ENCODE results near the gene BRD3OS.
"Not testable (repeated sequence)": the region's sequence is repeated elsewhere in the genome, so short reads cannot be mapped to it uniquely, and the experiment has no call there.

Gene BRD3OS

GRCh38 chr9:134063571-134064450 is 38.5 kb downstream of the BRD3OS start:
- no peak for DNase-seq (ENCODE audit: low read depth)

DNA sequence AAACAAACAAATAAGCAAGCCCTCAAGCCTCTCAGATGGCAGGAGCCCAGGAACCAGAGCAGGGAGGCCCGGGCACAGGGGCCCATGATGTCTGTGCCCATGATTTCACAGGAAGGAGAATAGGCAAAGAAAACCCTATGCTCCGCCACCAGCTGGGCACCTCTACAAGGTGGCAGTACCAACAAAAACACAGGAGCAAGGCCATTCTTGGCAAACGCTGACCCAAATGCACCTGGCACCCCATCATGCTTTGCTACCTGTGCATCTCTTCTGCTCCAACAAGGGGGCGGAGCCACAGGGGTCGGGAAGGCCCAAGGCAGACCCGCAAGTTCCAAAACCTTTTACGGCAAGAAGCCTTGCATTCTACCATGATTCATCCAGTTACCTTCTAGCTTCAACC is 39.4 kb downstream of the BRD3OS start:
- DNase-seq (ENCODE audit: low read depth) = no peak

GRCh38 chr9:134065612-134066419 is 40.5 kb downstream of the BRD3OS start:
- DNase-seq (ENCODE audit: low read depth) = peak; percentile 51

GRCh38 chr9:134066526-134066912 is 41.2 kb downstream of the BRD3OS start:
- DNase-seq (ENCODE audit: low read depth) = no peak

GRCh38 chr9:134066913-134067851 is 41.9 kb downstream of the BRD3OS start:
- DNase-seq (ENCODE audit: low read depth) = no peak

GRCh38 chr9:134067904-134068743 is 42.8 kb downstream of the BRD3OS start, which contains the start of gene BRD3:
BRD3 (minus strand) TSS chr9:134068026; CDS start chr9:134053477, 14,549 bp downstream.
- DNase-seq (ENCODE audit: low read depth) = peak; percentile 76

DNA sequence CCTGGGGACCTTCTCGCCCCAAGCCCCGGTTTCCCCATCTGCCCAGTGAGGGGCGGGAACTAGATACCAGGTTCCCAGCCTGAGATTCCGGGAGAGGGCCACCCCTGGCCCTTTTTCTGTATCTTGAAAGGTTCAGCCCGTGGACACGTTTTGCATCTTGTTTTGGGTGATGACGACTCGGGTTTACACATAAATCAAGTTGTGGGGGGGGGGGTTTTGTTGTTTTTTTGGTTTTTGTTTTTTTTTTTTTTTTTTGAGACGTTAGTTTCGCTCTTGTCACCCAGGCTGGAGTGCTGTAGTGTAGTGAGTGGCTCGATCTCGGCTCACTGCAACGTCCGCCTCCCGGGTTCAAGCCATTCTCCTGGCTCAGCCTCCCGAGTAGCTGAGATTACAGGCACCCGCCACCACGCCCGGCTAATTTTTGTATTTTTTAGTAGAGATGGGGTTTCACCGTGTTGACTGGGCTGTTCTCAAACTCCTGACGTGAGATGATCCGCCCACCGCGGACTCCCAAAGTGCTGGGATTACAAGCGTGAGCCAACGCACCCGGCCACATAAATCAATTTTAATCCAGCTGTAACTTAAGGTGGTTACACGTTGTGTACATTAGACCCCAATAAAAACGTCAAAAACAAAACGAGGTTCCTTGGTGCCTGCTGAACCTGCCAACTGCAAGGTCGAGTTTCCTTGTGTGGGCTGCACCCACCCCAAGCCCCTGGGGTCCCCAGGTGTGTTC is 43.6 kb downstream of the BRD3OS start:
- no peak for DNase-seq (ENCODE audit: low read depth)

DNA sequence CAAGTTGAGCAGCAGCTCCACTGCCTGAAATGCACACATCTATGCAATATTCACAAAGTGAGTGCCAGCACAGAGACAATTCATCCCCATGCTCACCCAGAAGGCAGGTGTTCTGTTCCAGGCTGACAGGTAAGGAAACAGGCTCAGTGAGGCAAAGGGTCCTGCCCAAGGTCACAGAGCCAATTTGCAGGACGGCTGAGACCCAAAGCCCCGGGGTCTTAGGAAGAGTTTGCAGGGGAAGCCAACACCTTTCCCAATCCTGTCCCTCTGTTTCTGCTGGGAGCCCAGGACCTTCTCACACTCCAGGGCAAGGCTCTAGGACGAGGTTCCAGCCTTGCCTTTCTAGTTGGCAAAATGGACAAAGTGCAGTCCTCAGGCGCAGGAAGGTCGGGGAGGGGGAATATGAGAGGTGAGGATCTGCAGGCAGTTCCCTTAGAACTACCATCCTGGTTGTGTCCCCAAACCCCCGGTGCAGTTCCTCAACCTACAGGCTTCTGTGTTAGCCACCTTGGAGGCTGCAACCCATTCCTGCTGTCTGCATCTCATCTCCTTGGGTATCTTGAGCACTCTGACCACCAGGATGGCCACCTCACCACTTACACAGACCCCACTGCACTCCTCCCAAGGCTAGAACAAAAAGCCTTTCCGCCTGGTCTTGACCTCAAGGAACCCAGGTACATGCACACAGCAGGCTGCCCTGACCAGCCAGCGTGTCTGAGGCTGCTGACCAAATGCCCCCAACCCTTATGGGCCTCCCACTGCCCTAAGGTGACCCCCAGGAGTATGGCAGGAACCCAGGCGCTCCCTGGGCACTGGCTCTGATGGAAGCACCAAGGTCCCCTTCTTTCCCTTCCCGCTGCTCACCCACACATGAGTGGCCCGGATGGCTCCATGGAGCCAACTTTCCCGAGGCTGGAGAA is 44.5 kb downstream of the BRD3OS start:
- DNase-seq (ENCODE audit: low read depth) = no peak

- no peak for DNase-seq (ENCODE audit: low read depth)
These were observed 45.9 kb downstream of the BRD3OS start for GRCh38 chr9:134071149-134071548.

- DNase-seq (ENCODE audit: low read depth) = not testable (repeated sequence)
These were observed 47.4 kb downstream of the BRD3OS start for GRCh38 chr9:134072683-134073082.

- no peak for DNase-seq (ENCODE audit: low read depth)
These were observed 48.2 kb downstream of the BRD3OS start for GRCh38 chr9:134073500-134073899.

GRCh38 chr9:134075689-134076088 is 50.4 kb downstream of the BRD3OS start:
- not testable (repeated sequence) for DNase-seq (ENCODE audit: low read depth)

DNA sequence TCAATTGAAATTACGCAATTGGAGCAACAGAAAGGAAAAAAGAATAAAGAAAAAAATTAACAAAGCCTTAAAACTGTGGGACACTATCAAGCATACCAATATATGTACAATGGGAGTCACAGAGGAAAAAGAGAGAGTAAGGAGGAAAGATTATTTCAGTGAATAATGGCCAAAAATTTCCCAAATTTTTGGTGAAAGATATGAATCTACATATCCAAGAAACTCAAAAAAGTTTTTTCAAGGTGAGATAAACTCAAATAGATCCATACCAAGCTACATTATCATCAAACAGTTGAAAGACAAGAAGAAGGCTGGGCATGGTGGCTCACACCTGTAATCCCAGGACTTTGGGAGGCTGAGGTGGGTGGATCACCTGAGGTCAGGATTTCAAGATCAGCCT is 51.4 kb downstream of the BRD3OS start:
- no peak for DNase-seq (ENCODE audit: low read depth)

All from stimulated activated CD4-positive, alpha-beta T cell treated with anti-CD3 and anti-CD28 coated beads, Interleukin-2, amount 100 ng/mL, for 4 hours (primary cell).